ENCODE measurements around the gene PHYH.
"Not testable (repeated sequence)": the region's sequence is repeated elsewhere in the genome, so short reads cannot be mapped to it uniquely, and the experiment has no call there.

Gene PHYH

GRCh38 chr10:13271552-13272163, 28.2 kb downstream of the PHYH start:
- DNase-seq (ENCODE audit: low read depth in 2 of 2): peak; percentile 25 to 27

GRCh38 chr10:13270877-13271551, 28.9 kb downstream of the PHYH start:
- DNase-seq (ENCODE audit: low read depth in 2 of 2): no peak

- no peak for DNase-seq (ENCODE audit: low read depth in 2 of 2)
Measured at GRCh38 chr10:13268841-13269240, 31.0 kb downstream of the PHYH start.

GRCh38 chr10:13268310-13268709, 31.6 kb downstream of the PHYH start:
- no peak for DNase-seq (ENCODE audit: low read depth in 2 of 2)

GRCh38 chr10:13263591-13263990, 36.3 kb downstream of the PHYH start:
- DNase-seq (ENCODE audit: low read depth in 2 of 2): no peak

GRCh38 chr10:13262433-13262832, 37.4 kb downstream of the PHYH start:
- DNase-seq (ENCODE audit: low read depth in 2 of 2): no peak

GRCh38 chr10:13257621-13258140, 42.2 kb downstream of the PHYH start:
- no peak for DNase-seq (ENCODE audit: low read depth in 2 of 2)

GRCh38 chr10:13256627-13257026, 43.2 kb downstream of the PHYH start:
- DNase-seq (ENCODE audit: low read depth in 2 of 2): no peak

- no peak for DNase-seq (ENCODE audit: low read depth in 2 of 2)
Measured at GRCh38 chr10:13253726-13254125, 46.1 kb downstream of the PHYH start.

GRCh38 chr10:13247784-13248183, 52.1 kb downstream of the PHYH start:
- DNase-seq (ENCODE audit: low read depth in 2 of 2): no peak

GRCh38 chr10:13247246-13247645, 52.6 kb downstream of the PHYH start:
- DNase-seq (ENCODE audit: low read depth in 2 of 2): no peak

- DNase-seq (ENCODE audit: low read depth in 2 of 2): not testable (repeated sequence)
Measured at GRCh38 chr10:13242260-13242659, 57.6 kb downstream of the PHYH start.

GRCh38 chr10:13241613-13242012, 58.3 kb downstream of the PHYH start:
- no peak for DNase-seq (ENCODE audit: low read depth in 2 of 2)

GRCh38 chr10:13239923-13240322, 59.9 kb downstream of the PHYH start:
- no peak for DNase-seq (ENCODE audit: low read depth in 2 of 2)

- DNase-seq (ENCODE audit: low read depth in 2 of 2): no peak
Measured at GRCh38 chr10:13238271-13239077, 61.4 kb downstream of the PHYH start.

GRCh38 chr10:13236638-13237037, 63.2 kb downstream of the PHYH start:
- DNase-seq (ENCODE audit: low read depth in 2 of 2): no peak

GRCh38 chr10:13234736-13235135, 65.1 kb downstream of the PHYH start:
- not testable (repeated sequence) for DNase-seq (ENCODE audit: low read depth in 2 of 2)

- no peak for DNase-seq (ENCODE audit: low read depth in 2 of 2)
Measured at GRCh38 chr10:13234172-13234571, 65.7 kb downstream of the PHYH start, which contains the start of gene UCMA. TSS of gene UCMA (minus strand) at chr10:13234374. CDS start at chr10:13234258, 116 bp downstream.

GRCh38 chr10:13233358-13233757, 66.5 kb downstream of the PHYH start:
- no peak for DNase-seq (ENCODE audit: low read depth in 2 of 2)

- DNase-seq (ENCODE audit: low read depth in 2 of 2): no peak
Measured at GRCh38 chr10:13231808-13232207, 68.1 kb downstream of the PHYH start.

GRCh38 chr10:13231190-13231589, 68.7 kb downstream of the PHYH start:
- DNase-seq (ENCODE audit: low read depth in 2 of 2): no peak

Data from stimulated activated CD4-positive, alpha-beta T cell treated with anti-CD3 and anti-CD28 coated beads, Interleukin-1b, Interleukin-23, amount 100 ng/mL, for 4 hours (primary cell).